Esophagus muscularis mucosa (tissue), 2 donors: Measurements from ENCODE around the gene CUX1.

Experiments used
- EP300 ChIP-seq: sonication (generic); formaldehyde crosslinking; IDR thresholded peaks from one replicate; pipeline ENCODE4 v1.6.1; 2017; ENCODE audit warnings: antibody characterized with exemption
- POLR2A ChIP-seq: fragments of 450-650 bp; IDR thresholded peaks from one replicate; pipeline ENCODE4 v1.6.1; 2017; ENCODE audit warnings: antibody characterized with exemption, moderate library complexity, mild to moderate bottlenecking, low read depth

DNA sequence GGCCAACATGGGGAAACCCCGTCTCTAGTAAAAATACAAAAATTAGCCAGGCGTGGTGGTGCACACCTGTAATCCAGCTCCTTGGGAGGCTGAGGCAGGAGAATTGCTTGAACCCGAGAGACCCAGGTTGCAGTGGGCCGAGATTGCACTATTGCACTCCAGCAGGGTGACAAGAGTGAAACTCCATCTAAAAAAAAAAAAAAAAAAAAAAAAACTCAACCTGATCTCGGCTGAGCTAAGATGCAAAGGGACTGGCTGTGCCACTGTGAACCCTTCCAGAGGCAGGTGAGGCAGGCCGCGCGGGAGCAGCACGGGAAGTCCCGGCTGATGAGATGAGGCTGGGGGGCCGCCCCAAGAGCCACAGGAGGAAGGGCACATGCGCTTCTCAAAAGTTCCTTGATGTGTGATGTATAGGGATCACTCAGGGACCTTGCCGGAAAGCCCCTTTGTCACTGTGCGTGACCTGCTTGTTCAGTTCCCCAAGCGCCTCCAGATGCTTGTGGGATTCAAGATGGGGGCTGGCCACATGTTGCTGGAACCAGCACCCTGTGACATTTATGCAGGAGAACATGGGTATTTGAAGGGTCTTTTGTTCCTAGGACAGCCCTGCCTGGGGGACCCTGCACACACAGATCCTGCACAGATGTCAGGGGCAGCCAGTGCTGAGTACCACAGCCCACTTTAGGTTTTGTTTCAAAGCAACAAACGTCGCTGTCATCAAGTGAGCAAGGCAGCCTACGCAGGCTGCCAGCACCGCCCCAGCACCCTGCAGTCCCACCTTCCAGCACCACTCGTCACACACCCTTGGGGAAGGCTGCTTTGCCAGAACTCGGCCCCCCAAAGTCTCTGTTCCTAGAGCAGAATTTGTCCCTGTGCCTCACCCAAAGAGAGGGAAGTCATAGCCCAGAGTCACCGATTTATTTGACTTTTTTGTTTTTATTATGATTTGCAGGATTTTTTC is 394.4 kb downstream of the CUX1 start:
- TF ChIP-seq POLR2A (no peak), EP300 (no peak)
